BJ (cell line): ENCODE measurements around the gene GCKR. TPM values are rescaled to one million over a fixed set of nuclear protein-coding genes. Genes with fewer than 3 reads are reported as not detected.

Experiments
- CTCF ChIA-PET: fragments of 350-600 bp; formaldehyde crosslinking; extraction: SDS; loops from one replicate; lab custom pipeline; 2021; ENCODE audit warnings: antibody characterized with exemption, inconsistent platforms; lab: Yijun Ruan, JAX
- POLR2A ChIA-PET: fragments of 300-600 bp; sonication (Branson Sonifier 250); formaldehyde crosslinking; extraction: SDS; loops from one replicate; lab custom pipeline; 2021; ENCODE audit warnings: antibody characterized with exemption; lab: Charles Lee
- DNase-seq: peaks from one replicate; pipeline ENCODE4 v3.0.0-alpha.2; 2011; ENCODE audit warnings: low read depth
- H3K27me3 ChIP-seq: 2 replicates; pipeline ENCODE4 v1.6.0; 2011; ENCODE audit warnings: low read length; ENCODE audit not compliant: control insufficient read depth, insufficient read depth
- H3K36me3 ChIP-seq: 2 replicates; pipeline ENCODE4 v1.5.1; 2011; ENCODE audit warnings: low read length; ENCODE audit not compliant: control insufficient read depth, insufficient read depth
- H3K4me3 ChIP-seq: 2 replicates; pipeline ENCODE4 v1.5.1; 2011; ENCODE audit warnings: low read depth, mild to moderate bottlenecking, control low read depth, low read length
- polyA plus RNA-seq: library from polyadenylated mRNA; depleted of rRNA; stranded (reverse); fragments of >200 nt; gene quantifications from 2 replicates; pipeline ENCODE4 v1.2.3, GENCODE V29; 2011
- TF ChIP-seq, protein P1 (sequence below): IDR thresholded peaks from 2 replicates; pipeline ENCODE4 v1.5.1; 2011; ENCODE audit warnings: low read depth, mild to moderate bottlenecking, control low read depth, inconsistent platforms, low read length, moderate library complexity; ENCODE audit not compliant: insufficient read depth

Gene GCKR
- polyA plus RNA-seq, 1 experiment: 0.47 TPM

DNA sequence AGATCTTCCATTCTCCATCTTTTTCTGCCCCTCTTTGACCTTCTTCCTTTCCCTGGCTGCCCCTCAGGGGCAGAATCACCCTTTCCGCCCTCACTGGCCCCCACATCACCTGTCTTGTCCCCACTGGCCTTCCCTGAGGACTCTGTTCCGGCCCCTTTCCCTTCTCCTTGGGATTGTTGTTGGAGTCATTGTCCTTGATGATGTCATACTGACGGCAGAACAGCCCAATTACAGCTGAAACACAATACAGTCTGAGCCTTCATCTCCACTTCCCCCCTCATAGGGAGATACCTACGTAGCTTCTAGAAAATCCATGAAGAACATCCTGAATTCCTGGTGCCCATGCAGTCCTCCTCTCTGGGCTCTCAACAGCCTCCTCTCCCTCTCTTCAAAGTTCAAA, 4.1 kb upstream of the GCKR start:
- Histone ChIP-seq H3K4me3 (no peak overlapping the region), H3K27me3 (peaks cover 3% of the 10 kb centered on the region; the same call in 1 of the 2 replicates), H3K36me3 (no peaks in the 10 kb centered on the region; the same call in 1 of the 2 replicates)
- TF ChIP-seq, protein P1, sequence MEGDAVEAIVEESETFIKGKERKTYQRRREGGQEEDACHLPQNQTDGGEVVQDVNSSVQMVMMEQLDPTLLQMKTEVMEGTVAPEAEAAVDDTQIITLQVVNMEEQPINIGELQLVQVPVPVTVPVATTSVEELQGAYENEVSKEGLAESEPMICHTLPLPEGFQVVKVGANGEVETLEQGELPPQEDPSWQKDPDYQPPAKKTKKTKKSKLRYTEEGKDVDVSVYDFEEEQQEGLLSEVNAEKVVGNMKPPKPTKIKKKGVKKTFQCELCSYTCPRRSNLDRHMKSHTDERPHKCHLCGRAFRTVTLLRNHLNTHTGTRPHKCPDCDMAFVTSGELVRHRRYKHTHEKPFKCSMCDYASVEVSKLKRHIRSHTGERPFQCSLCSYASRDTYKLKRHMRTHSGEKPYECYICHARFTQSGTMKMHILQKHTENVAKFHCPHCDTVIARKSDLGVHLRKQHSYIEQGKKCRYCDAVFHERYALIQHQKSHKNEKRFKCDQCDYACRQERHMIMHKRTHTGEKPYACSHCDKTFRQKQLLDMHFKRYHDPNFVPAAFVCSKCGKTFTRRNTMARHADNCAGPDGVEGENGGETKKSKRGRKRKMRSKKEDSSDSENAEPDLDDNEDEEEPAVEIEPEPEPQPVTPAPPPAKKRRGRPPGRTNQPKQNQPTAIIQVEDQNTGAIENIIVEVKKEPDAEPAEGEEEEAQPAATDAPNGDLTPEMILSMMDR: no peak
- ChIA-PET POLR2A (no interaction called here), CTCF (no interaction called here)
- no peak for DNase-seq

DNA sequence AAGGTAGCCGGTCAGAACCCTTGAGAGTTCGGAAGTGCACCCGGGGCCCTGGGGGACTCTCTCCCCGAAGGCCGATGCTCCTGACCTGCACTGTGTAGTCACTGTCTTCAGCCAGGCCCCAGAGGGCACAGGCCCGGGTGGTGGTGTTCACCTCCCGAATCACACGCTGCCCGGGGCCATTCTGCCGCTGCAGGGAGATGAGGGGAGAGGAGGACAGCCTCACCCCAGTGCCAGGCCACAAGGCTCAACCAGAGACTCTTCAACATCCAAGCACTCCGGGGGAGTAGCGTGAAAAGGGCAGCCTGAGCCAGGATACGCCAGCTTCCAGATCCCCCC, 2.7 kb upstream of the GCKR start:
- H3K36me3 ChIP-seq: no peaks in the 10 kb centered on the region; the same call in 1 of the 2 replicates
- H3K27me3 ChIP-seq: peaks cover 5% of the 10 kb centered on the region
- ChIA-PET CTCF (interaction anchor here (0.6 kb wide), 1 partner anchor 134 kb away, joined by 3 read pairs; no protein-coding TSS in a partner anchor), POLR2A (no interaction called here)
- TF ChIP-seq, protein P1: no peak
- peak overlapping the region; percentile 65; the same call in 1 of the 2 replicates for H3K4me3 ChIP-seq
- no peak for DNase-seq

DNA sequence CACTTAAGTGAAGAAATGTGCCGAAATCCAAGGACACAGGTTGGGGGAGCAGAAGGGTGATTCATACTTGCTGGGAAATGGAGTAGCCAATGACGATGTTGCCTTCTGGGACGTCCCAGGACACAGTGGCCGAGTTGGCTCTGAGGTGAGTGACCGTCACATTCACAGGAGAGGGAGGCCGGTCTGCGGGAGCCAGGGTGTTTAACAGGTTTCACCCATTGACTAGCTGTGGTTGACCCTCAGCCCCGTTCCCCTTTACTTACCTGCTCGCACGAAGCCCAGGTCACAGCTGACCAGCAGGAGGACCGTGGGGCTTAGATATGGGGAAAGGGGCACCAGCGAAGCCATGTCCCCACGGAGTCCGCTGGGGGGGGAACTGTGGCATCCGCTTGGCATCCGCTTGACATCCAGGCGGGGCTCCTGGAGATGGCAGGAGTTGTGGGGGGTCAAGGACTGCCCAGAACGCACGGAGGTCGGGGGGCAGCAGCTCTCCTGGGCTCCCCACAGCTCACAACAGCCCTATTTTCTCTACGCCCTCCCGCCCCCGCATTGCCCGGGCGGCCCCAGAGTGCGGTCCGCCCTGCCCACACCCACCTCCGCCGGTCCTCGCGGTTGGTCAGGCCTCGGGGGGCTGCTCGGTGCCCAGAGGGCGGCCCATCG, 2.2 kb upstream of the GCKR start:
- TF ChIP-seq, protein P1: 0 out of 2 replicates have a peak, but pooled peaks have one; percentile 12
- H3K4me3 ChIP-seq: peak overlapping the region; percentile 65
- no peak for DNase-seq
- POLR2A ChIA-PET: no interaction called here
- CTCF ChIA-PET: interaction anchor here (0.6 kb wide), 1 partner anchor 133 kb away, joined by 3 read pairs; no protein-coding TSS in a partner anchor
- H3K36me3 ChIP-seq: no peaks in the 10 kb centered on the region; the same call in 1 of the 2 replicates
- H3K27me3 ChIP-seq: peaks cover 5% of the 10 kb centered on the region

DNA sequence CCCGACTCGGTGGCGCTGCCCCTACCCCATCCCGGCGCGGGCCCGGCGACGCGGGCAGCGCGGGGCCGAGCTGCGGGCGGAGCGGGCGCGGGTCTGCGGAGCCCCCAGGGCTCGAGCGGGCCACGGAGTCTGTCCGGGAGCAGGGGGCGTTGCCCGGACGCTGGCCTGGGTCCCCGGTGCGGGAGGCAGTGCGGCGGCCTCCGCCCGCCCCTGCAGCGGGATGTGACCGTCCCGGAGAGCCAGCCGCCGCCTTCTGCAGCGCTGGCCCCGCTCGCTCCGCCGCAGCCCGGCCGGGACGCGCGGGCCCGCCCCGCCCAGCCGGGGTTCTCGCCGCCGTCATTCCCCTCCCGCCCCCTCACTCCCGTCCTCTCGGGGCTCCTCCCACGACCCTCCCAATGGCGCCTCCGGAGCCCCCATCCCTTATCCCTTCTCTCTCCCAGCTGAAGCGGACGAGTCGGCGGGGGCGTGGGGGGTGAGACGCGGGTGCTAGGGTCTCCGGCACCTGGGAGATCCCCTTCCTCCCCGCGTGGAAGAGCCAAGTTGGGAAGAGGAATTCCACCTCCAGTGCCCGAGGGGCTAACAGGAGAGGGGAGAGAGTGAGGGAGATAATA, 1.6 kb upstream of the GCKR start, which contains the start of gene FNDC4:
Gene FNDC4, minus strand, starts transcription at position 257 of the 611 bp plus-strand sequence. CDS start 521 bp downstream, outside the sequence.
- POLR2A ChIA-PET: no interaction called here
- DNase-seq: no peak
- H3K4me3 ChIP-seq: peak within 1 kb of the TSS; percentile 65
- CTCF ChIA-PET: interaction anchor here (0.6 kb wide), 1 partner anchor 162 kb away, joined by 3 read pairs; no protein-coding TSS in a partner anchor
- peaks cover 5% of the 10 kb centered on the region for H3K27me3 ChIP-seq
- H3K36me3 ChIP-seq: no peaks in the 10 kb centered on the region; the same call in 1 of the 2 replicates
- TF ChIP-seq, protein P1: no peak

DNA sequence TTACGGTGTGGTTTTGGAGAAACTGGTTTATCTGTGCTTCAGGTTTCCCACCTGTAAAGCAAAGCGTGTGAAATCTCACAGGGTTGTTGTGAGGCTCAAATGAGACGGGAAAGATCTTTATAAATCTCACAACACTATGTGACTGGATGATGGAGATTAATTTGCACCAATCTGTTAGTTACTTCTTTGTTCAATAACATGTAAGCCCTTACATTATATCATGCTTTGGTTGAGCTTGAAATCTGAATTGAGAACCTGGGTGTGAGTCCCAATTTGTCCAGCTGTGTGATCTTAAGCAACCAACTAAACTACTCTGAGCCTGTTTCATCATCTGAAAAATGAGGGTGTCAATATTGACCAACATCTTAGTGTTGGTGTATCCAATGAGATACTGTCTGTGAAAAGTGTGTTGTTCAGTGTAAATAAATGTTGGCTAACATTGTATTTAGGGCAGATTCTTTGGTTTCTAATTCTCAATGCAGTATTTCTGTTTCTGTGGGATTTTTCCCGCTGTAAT, 741 bp upstream of the GCKR start:
- ChIA-PET CTCF (interaction anchor here (0.6 kb wide), 2 partner anchors 79 to 163 kb away, joined by 3 read pairs; no protein-coding TSS in a partner anchor), POLR2A (no interaction called here)
- TF ChIP-seq, protein P1: no peak
- Histone ChIP-seq H3K4me3 (no peak overlapping the region), H3K36me3 (no peaks in the 10 kb centered on the region; the same call in 1 of the 2 replicates), H3K27me3 (peaks cover 5% of the 10 kb centered on the region)
- no peak for DNase-seq
